ENCODE measurements around the gene MLX. TPM values are rescaled to one million over a fixed set of nuclear protein-coding genes. Genes with fewer than 3 reads are reported as not detected.
"Not testable (repeated sequence)": the region's sequence is repeated elsewhere in the genome, so short reads cannot be mapped to it uniquely, and the experiment has no call there.

Gene MLX
- total RNA-seq, 1 donor from 2014 or later: 26.5 TPM

DNA sequence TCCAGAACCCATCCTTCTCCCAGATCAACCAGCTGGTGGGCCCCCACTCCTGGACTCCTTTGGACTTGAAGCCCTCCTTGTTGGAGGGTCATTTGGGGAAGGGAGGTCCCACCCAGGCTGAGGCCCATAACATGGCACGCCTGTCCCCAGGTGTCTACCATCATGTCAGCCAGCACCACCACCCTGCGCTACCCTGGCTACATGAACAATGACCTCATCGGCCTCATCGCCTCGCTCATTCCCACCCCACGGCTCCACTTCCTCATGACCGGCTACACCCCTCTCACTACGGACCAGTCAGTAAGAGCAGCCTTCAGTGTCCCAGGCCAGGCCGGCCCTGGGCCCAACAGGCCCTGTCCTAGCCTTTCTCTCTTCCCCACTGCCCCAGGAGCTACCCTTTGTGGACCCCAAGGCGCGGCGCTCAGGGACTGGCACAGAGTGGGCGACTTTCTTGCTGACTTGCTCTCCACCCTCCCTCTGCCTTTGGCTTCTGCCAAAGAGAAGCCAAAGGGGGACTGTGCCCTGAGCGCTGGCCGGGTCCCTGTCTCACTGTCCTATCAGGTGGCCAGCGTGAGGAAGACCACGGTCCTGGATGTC is 46.9 kb downstream of the MLX start:
- no peak for FAIRE-seq
- Mint-ChIP-seq H3K36me3 (ENCODE audit: low read depth, unreplicated experiment) (peaks cover 22% of the 10 kb centered on the region), H3K27ac (ENCODE audit: unreplicated experiment) (no peak overlapping the region)

DNA sequence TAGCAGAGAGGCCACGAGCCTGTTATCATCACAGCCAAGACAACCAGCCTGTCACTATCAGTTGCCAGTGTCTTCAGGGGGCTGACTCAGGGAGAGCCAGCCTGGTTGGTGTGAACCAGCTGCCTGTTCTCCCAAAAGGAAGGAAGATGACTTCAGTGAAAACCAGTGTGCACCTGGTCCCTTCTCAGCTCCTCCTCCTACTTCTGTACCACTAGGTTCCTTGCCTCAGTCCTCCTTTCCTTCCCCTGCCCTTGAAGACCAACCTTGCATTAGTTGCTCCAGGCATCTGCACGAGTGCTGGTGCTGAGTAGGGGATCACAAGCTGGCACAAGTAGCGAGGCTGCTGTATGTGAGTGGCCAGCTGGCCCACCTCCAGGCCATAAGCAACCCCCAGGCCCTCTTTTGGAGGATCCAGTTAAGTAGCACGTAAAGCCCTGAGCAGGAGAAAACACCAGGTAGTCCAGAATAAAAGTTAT is 51.1 kb downstream of the MLX start:
- H3K4me2 ChIP-seq (ENCODE audit: low read length): no peak overlapping the region
- no peak overlapping the region for H3K27ac ChIP-seq (ENCODE audit: low read depth, low read length)
- H3K4me3 ChIP-seq (ENCODE audit: insufficient read depth, low read depth, low read length): no peak overlapping the region
- no peak overlapping the region for H3K4me3 Mint-ChIP-seq (ENCODE audit: unreplicated experiment)
- DNase-seq (ENCODE audit: low read depth) (no peak), FAIRE-seq (no peak)
- H3K4me1 Mint-ChIP-seq (ENCODE audit: low read depth, unreplicated experiment): no peaks in the 10 kb centered on the region
- H3K79me2 ChIP-seq (ENCODE audit: insufficient read depth, low read length): no peaks in the 10 kb centered on the region
- H3K27me3 ChIP-seq (ENCODE audit: insufficient read depth, low read length): no peaks in the 10 kb centered on the region
- peaks cover 18% of the 10 kb centered on the region for H3K36me3 Mint-ChIP-seq (ENCODE audit: low read depth, unreplicated experiment)
- no peaks in the 10 kb centered on the region for H3K4me1 ChIP-seq (ENCODE audit: insufficient read depth, low read length)
- H3K27me3 Mint-ChIP-seq (ENCODE audit: low read depth, unreplicated experiment): peaks cover 7% of the 10 kb centered on the region
- H3K9me3 ChIP-seq (ENCODE audit: insufficient read depth, low read depth, low read length): no peaks in the 10 kb centered on the region
- no peak overlapping the region for H2AFZ ChIP-seq (ENCODE audit: low read depth, low read length)
- peaks cover 14% of the 10 kb centered on the region for H3K36me3 ChIP-seq (ENCODE audit: insufficient read depth, low read length)
- H3K9ac ChIP-seq (ENCODE audit: low read length): no peak overlapping the region
- no peak overlapping the region for H3K27ac Mint-ChIP-seq (ENCODE audit: unreplicated experiment)
- TF ChIP-seq EZH2 (IDR thresholded peaks at IDR 0.05; ENCODE audit: insufficient read depth, low read length): no peak
- no peaks in the 10 kb centered on the region for H3K9me3 Mint-ChIP-seq (ENCODE audit: unreplicated experiment)
- H4K20me1 ChIP-seq (ENCODE audit: insufficient read depth, low read length): no peaks in the 10 kb centered on the region

More for the DNA sequence above, 46.9 kb downstream of the MLX start:
- Mint-ChIP-seq H3K4me3 (ENCODE audit: unreplicated experiment) (no peak overlapping the region), H3K9me3 (ENCODE audit: unreplicated experiment) (no peaks in the 10 kb centered on the region), H3K4me1 (ENCODE audit: low read depth, unreplicated experiment) (no peaks in the 10 kb centered on the region), H3K27me3 (ENCODE audit: low read depth, unreplicated experiment) (no peaks in the 10 kb centered on the region)
- H3K9me3 ChIP-seq (ENCODE audit: insufficient read depth, low read depth, low read length): no peaks in the 10 kb centered on the region
- H3K4me2 ChIP-seq (ENCODE audit: low read length): no peak overlapping the region
- H2AFZ ChIP-seq (ENCODE audit: low read depth, low read length): no peak overlapping the region
- peaks cover 11% of the 10 kb centered on the region for H3K79me2 ChIP-seq (ENCODE audit: insufficient read depth, low read length)
- H3K27me3 ChIP-seq (ENCODE audit: insufficient read depth, low read length): no peaks in the 10 kb centered on the region
- H3K4me1 ChIP-seq (ENCODE audit: insufficient read depth, low read length): peaks cover 5% of the 10 kb centered on the region
- peaks cover 20% of the 10 kb centered on the region for H3K36me3 ChIP-seq (ENCODE audit: insufficient read depth, low read length)
- TF ChIP-seq CTCF (IDR thresholded peaks at IDR 0.05; ENCODE audit: insufficient read depth, low read depth, low read length): no peak
- TF ChIP-seq EZH2 (IDR thresholded peaks at IDR 0.05; ENCODE audit: insufficient read depth, low read length): no peak
- H3K4me3 ChIP-seq (ENCODE audit: insufficient read depth, low read depth, low read length): no peak overlapping the region
- no peak for DNase-seq (ENCODE audit: low read depth)
- no peak overlapping the region for H3K9ac ChIP-seq (ENCODE audit: low read length)
- H4K20me1 ChIP-seq (ENCODE audit: insufficient read depth, low read length): peaks cover under 1% of the 10 kb centered on the region
- no peak overlapping the region for H3K27ac ChIP-seq (ENCODE audit: low read depth, low read length)

DNA sequence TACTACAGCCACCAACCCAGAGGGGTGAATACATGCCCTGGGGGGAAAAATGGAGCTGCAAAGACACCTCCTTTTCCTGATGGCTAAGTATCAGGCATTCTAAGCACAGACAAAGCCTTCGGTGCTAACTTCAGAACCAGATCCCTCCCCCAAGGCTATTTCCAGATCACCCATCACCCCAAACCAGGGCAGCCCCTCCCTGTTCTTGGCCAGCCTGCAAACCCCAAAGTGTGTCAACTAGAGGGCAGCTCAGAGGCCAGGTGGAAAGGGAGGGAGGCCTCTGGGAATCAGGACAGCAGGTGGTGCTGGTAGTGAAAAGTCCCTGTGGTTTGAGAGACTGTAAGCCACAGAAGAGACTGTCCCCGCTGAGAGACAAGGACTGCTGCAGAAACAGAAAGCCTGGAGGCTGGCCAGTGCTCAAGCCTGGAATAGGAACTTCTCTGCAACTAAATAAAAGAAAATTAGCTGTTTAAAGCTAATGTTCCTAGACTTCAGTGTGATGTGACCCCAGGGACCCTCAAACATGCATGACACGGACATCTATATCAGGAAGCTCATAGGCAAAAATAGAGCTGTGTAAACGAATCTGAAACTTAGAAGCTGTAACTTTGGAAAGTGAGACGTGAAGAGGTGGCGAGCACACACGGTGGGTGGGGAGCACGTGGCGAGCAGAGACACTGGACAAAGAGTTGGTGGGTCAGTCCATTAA is 51.7 kb downstream of the MLX start:
- Mint-ChIP-seq H3K4me3 (ENCODE audit: unreplicated experiment) (no peak overlapping the region), H3K36me3 (ENCODE audit: low read depth, unreplicated experiment) (peaks cover 16% of the 10 kb centered on the region), H3K27ac (ENCODE audit: unreplicated experiment) (no peak overlapping the region), H3K27me3 (ENCODE audit: low read depth, unreplicated experiment) (peaks cover 7% of the 10 kb centered on the region), H3K4me1 (ENCODE audit: low read depth, unreplicated experiment) (no peaks in the 10 kb centered on the region), H3K9me3 (ENCODE audit: unreplicated experiment) (no peaks in the 10 kb centered on the region)
- FAIRE-seq (no peak), DNase-seq (ENCODE audit: low read depth) (no peak)
- Histone ChIP-seq H3K36me3 (ENCODE audit: insufficient read depth, low read length) (peaks cover 14% of the 10 kb centered on the region), H2AFZ (ENCODE audit: low read depth, low read length) (no peak overlapping the region), H3K4me1 (ENCODE audit: insufficient read depth, low read length) (no peaks in the 10 kb centered on the region), H3K4me3 (ENCODE audit: insufficient read depth, low read depth, low read length) (no peak overlapping the region), H3K4me2 (ENCODE audit: low read length) (no peak overlapping the region), H3K27me3 (ENCODE audit: insufficient read depth, low read length) (no peaks in the 10 kb centered on the region), H3K9me3 (ENCODE audit: insufficient read depth, low read depth, low read length) (no peaks in the 10 kb centered on the region), H3K27ac (ENCODE audit: low read depth, low read length) (no peak overlapping the region), H3K79me2 (ENCODE audit: insufficient read depth, low read length) (no peaks in the 10 kb centered on the region), H4K20me1 (ENCODE audit: insufficient read depth, low read length) (no peaks in the 10 kb centered on the region), H3K9ac (ENCODE audit: low read length) (no peak overlapping the region)
- TF ChIP-seq CTCF (IDR thresholded peaks at IDR 0.05; ENCODE audit: insufficient read depth, low read depth, low read length): no peak
- no peak for TF ChIP-seq EZH2 (IDR thresholded peaks at IDR 0.05; ENCODE audit: insufficient read depth, low read length)

DNA sequence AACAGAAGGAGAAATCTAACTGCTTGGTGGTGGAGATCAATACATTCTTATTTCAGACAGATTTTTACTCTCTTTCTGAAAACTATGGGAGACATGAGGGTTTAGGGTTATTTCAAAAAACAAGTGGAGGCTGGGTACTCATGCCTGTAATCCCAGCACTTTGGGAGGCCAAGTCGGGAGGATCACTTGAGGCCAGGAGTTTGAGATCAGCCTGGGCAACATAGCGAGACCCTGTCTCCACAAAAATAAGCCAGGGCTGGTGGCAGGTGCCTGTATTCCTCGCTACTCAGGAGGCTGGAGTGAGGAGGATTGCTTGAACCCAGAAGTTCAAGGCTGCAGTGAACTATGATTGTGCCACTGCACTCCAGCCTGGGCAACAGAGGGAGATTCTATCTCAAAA is 55.1 kb downstream of the MLX start:
- H3K4me3 ChIP-seq (ENCODE audit: insufficient read depth, low read depth, low read length); H3K27me3 Mint-ChIP-seq (ENCODE audit: low read depth, unreplicated experiment); H3K9ac ChIP-seq (ENCODE audit: low read length); H3K27me3 ChIP-seq (ENCODE audit: insufficient read depth, low read length); H3K4me3 Mint-ChIP-seq (ENCODE audit: unreplicated experiment); H3K36me3 Mint-ChIP-seq (ENCODE audit: low read depth, unreplicated experiment); H3K36me3 ChIP-seq (ENCODE audit: insufficient read depth, low read length); FAIRE-seq; H2AFZ ChIP-seq (ENCODE audit: low read depth, low read length); H3K4me1 Mint-ChIP-seq (ENCODE audit: low read depth, unreplicated experiment); H3K9me3 Mint-ChIP-seq (ENCODE audit: unreplicated experiment); H4K20me1 ChIP-seq (ENCODE audit: insufficient read depth, low read length); H3K4me1 ChIP-seq (ENCODE audit: insufficient read depth, low read length); H3K4me2 ChIP-seq (ENCODE audit: low read length); H3K27ac ChIP-seq (ENCODE audit: low read depth, low read length); H3K79me2 ChIP-seq (ENCODE audit: insufficient read depth, low read length); H3K27ac Mint-ChIP-seq (ENCODE audit: unreplicated experiment); H3K9me3 ChIP-seq (ENCODE audit: insufficient read depth, low read depth, low read length); DNase-seq (ENCODE audit: low read depth): not testable (repeated sequence)
